ENCODE results near the gene EMILIN2.

DNA sequence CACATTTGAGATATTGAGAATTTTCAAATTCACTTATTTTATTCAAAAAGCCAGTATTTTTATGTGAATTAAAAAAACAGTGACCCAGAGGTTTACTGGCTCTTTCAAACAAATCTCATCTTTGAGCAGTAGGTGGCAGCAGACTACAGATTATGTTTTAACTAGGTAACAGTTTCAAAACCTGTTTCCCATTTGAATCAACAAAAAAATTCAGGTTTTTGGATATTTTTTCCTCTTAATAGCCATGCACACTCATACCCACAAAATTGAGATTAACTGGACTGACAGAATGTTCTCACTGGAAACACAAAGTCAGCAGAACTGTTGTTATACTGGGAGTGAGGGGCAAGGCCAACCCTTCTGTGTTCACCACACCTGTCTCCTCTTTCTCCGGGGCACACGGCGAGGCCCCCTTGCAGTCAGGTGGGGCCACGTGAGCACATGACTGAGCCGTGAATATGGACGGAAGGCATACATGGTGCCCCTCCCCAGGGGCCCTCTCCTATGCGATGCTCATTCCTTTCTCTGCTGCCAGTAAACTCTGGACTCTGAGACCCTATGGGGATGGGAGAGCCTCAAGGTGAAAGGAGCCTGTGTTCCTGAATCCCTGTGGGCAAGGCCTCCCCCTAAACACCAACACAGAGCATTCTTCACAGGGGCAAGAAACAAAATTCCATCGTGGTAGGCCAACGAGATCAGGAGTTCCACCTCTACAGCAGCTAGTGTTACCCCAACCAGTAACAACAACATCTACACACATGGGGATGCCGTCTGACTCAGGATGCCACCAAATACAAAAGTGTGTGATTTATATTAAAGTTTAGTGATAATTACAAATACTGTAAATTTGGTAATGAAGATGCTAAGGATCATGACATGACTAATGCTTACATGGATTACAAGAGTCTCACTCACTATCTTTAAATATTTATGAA, 85.7 kb downstream of the EMILIN2 start:
- TF ChIP-seq, protein P1, sequence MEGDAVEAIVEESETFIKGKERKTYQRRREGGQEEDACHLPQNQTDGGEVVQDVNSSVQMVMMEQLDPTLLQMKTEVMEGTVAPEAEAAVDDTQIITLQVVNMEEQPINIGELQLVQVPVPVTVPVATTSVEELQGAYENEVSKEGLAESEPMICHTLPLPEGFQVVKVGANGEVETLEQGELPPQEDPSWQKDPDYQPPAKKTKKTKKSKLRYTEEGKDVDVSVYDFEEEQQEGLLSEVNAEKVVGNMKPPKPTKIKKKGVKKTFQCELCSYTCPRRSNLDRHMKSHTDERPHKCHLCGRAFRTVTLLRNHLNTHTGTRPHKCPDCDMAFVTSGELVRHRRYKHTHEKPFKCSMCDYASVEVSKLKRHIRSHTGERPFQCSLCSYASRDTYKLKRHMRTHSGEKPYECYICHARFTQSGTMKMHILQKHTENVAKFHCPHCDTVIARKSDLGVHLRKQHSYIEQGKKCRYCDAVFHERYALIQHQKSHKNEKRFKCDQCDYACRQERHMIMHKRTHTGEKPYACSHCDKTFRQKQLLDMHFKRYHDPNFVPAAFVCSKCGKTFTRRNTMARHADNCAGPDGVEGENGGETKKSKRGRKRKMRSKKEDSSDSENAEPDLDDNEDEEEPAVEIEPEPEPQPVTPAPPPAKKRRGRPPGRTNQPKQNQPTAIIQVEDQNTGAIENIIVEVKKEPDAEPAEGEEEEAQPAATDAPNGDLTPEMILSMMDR (IDR thresholded peaks at IDR 0.05): peak; percentile 57 to 74
- no peak for TF ChIP-seq POLR2A (IDR thresholded peaks at IDR 0.05)
- no peak for TF ChIP-seq POLR2AphosphoS5 (IDR thresholded peaks at IDR 0.05)
- TF ChIP-seq EP300 (IDR thresholded peaks at IDR 0.05): no peak
